ENCODE results near the gene SERPINA5. TPM values are rescaled to one million over a fixed set of nuclear protein-coding genes. Genes with fewer than 3 reads are reported as not detected.

The SERPINA5 gene
- total RNA-seq, 2 experiments from 2014 or later = not detected

DNA sequence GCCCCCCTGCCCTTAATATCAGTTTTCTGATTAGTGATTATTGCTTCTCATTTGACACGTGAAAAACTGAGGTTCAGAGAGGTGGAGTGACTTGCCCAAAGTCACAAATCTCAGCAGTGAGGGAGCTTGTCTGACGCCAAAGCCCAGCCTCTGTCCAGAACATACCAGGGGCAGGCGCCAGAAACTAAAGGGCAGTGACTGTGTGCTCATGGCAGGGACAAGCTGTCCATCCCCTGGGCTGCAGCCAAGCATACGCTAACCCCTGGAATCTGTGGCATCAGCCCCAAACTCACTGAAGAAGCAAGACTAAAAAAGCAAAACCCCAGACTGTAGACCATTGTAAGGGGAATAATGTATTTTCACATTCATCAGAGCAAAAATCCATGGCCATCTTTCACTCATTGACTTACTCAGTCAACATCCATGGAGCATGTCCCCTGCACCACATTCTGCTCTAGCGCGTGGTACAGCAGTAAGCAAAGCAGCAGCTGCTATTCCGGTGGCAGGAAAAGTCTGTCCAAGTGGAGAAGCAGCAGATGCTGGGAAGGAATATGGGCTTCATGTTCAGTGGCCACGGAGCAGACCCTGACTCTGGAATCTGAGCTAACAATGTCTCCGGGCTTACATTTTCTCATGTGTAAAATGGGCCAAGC, 21.5 kb upstream of the SERPINA5 start:
- Mint-ChIP-seq H3K4me3 (no peak overlapping the region), H3K27me3 (peaks cover 13% of the 10 kb centered on the region), H3K9me3 (peaks cover 6% of the 10 kb centered on the region), H3K4me1 (ENCODE audit: low read depth) (no peaks in the 10 kb centered on the region), H3K36me3 (ENCODE audit: low read depth) (no peaks in the 10 kb centered on the region), H3K27ac (no peak overlapping the region)
- ATAC-seq (no peak), DNase-seq (no peak)
- CTCF ChIA-PET = no interaction called here
- no peak for TF ChIP-seq CTCF (IDR thresholded peaks at IDR 0.05)
- intact Hi-C loops (cut with micrococcal nuclease) = no loop called here
- POLR2A ChIA-PET = no interaction called here

DNA sequence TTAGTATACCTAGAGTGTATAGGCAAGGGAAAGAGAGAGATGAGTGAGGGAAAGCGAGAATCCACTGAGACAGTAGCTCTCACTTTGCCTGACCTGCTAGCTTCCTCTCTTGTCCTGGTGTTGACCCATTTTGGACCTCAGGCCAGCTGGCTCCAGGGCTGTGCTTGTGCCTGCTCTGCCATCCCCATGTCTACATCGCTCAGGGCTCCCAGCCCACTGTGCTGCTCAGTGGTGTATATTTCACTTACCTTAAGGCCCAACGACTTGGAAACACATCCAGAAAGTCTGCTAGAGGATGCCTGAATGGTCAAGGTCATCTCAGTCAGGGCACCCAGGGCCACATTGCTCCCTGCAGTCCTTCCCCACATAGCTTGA, 20.9 kb upstream of the SERPINA5 start:
- no peak for TF ChIP-seq CTCF (IDR thresholded peaks at IDR 0.05)
- Mint-ChIP-seq H3K4me1 (ENCODE audit: low read depth) (no peaks in the 10 kb centered on the region), H3K36me3 (ENCODE audit: low read depth) (no peaks in the 10 kb centered on the region), H3K4me3 (no peak overlapping the region), H3K27ac (no peak overlapping the region), H3K27me3 (peaks cover 12% of the 10 kb centered on the region), H3K9me3 (peaks cover 6% of the 10 kb centered on the region)
- ATAC-seq (no peak), DNase-seq (no peak)
- POLR2A ChIA-PET = no interaction called here
- CTCF ChIA-PET = no interaction called here
- intact Hi-C loops (cut with micrococcal nuclease) = no loop called here

DNA sequence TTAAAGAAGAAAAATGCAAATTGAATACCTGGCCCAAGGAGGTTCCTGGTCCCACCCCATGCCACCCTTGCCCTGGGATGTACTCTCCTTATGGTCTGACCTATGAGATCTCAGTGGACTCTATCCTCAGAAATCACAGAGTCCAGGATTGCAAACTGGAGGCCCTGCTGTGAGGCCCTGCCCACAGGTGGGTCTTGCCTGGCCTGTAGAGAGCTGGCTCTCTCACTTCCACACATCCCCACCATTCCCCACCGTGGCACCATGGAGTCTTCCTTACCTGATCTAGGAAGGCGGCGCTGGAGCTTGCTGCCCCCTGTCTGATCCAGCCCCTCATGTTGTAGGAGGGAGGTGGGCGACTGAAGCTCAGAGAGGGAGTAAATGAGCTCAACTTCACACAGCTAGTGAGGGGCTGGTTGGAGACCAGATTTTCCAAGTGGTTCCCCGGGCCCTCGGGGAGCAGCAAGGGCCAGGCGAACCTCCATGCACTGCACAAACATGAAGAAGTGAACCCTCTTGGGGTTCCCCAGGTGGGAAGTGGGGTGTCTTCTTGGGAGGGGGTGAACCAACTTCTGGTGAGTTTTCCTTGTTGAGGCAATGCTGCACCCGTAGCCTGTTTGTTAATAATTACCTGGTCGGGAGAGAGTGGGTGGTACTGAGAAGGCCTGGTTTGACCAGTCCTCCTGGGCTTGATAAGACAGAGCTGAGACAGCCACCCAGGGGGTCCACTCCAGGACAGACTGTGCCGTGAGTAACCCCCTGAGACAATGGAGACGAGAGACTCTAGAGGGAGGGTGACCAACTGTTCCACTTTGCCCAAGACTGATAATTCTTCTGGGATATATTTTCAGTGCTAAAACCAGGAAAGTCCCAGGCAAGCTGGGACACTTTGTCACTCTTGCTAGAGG, 20.2 kb upstream of the SERPINA5 start, which contains the start of gene SERPINA4:
TSS of gene SERPINA4 (plus strand) at position 692 of the 905 bp plus-strand sequence. CDS start 2,041 bp downstream, outside the sequence.
- H3K36me3 Mint-ChIP-seq (ENCODE audit: low read depth) = no peaks in the 10 kb centered on the region
- H3K4me3 Mint-ChIP-seq = no peak within 1 kb of the TSS
- H3K27me3 Mint-ChIP-seq = peaks cover 12% of the 10 kb centered on the region
- no peak for TF ChIP-seq CTCF (IDR thresholded peaks at IDR 0.05)
- ChIA-PET CTCF (interaction anchor here (2.0 kb wide), 1 partner anchor 12 kb away, joined by 5 read pairs; no protein-coding TSS in a partner anchor), POLR2A (no interaction called here)
- ATAC-seq = no peak
- H3K4me1 Mint-ChIP-seq (ENCODE audit: low read depth) = no peaks in the 10 kb centered on the region
- intact Hi-C loops (cut with micrococcal nuclease) = no loop called here
- DNase-seq = no peak
- no peak within 1 kb of the TSS for H3K27ac Mint-ChIP-seq
- H3K9me3 Mint-ChIP-seq = peaks cover under 1% of the 10 kb centered on the region

DNA sequence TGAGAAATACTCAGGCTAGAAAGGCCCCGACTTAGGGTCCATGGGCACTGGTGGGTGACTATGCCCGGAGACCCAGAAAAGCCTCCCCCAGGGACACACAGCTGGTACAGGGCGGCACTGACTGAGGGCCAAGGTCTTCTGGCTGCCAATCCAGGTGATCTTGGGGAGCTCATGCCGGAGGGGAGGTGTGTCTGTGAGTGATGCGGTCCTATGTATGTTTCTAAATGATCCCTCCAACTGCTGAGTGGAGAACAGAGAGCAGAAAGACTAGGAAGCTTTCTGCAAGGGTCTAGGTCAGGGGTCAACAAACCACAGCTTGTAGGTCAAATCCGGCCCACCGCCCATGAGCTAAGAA, 19.6 kb upstream of the SERPINA5 start:
- Mint-ChIP-seq H3K4me1 (ENCODE audit: low read depth) (no peaks in the 10 kb centered on the region), H3K4me3 (no peak overlapping the region), H3K9me3 (no peaks in the 10 kb centered on the region), H3K27me3 (peaks cover 13% of the 10 kb centered on the region), H3K27ac (no peak overlapping the region), H3K36me3 (ENCODE audit: low read depth) (no peaks in the 10 kb centered on the region)
- DNase-seq (no peak), ATAC-seq (no peak)
- intact Hi-C loops (cut with micrococcal nuclease) = no loop called here
- CTCF ChIA-PET = interaction anchor here (2.0 kb wide), 1 partner anchor 13 kb away, joined by 5 read pairs; no protein-coding TSS in a partner anchor
- POLR2A ChIA-PET = no interaction called here
- no peak for TF ChIP-seq CTCF (IDR thresholded peaks at IDR 0.05)

GRCh38 chr14:94562022-94562421, 19.2 kb upstream of the SERPINA5 start:
- Mint-ChIP-seq H3K27ac (no peak overlapping the region), H3K4me3 (no peak overlapping the region), H3K4me1 (ENCODE audit: low read depth) (no peaks in the 10 kb centered on the region), H3K27me3 (peaks cover 13% of the 10 kb centered on the region), H3K36me3 (ENCODE audit: low read depth) (no peaks in the 10 kb centered on the region), H3K9me3 (no peaks in the 10 kb centered on the region)
- POLR2A ChIA-PET = no interaction called here
- ATAC-seq = no peak
- no peak for TF ChIP-seq CTCF (IDR thresholded peaks at IDR 0.05)
- intact Hi-C loops (cut with micrococcal nuclease) = no loop called here
- no peak for DNase-seq
- CTCF ChIA-PET = interaction anchor here (2.0 kb wide), 1 partner anchor 13 kb away, joined by 5 read pairs; no protein-coding TSS in a partner anchor

Data from activated CD8-positive, alpha-beta T cell treated with anti-CD3 and anti-CD28 coated beads for 36 hours (primary cell).